A673 (cell line): ENCODE results near the gene MAP3K6. TPM values are rescaled to one million over a fixed set of nuclear protein-coding genes. Genes with fewer than 3 reads are reported as not detected.

Experiments
- BruUV-seq: library from RNA; stranded (reverse); fragments of 400-500 nt; replicated peaks from 2 replicates; lab custom pipeline; 2021; lab: Mats Ljungman, UMichigan
- CTCF ChIA-PET: fragments of 300-600 bp; sonication (Branson Sonifier 250); formaldehyde crosslinking; loops from one replicate; lab custom pipeline; 2022; ENCODE audit warnings: antibody characterized with exemption; lab: Charles Lee
- POLR2A ChIA-PET: fragments of 300-600 bp; sonication (Branson Sonifier 250); formaldehyde crosslinking; loops from one replicate; lab custom pipeline; 2022; ENCODE audit warnings: antibody characterized with exemption; ENCODE audit not compliant: low non-redundant PET; lab: Charles Lee
- DNase-seq: peaks from one replicate; pipeline ENCODE4 v3.0.0-alpha.2; 2015; ENCODE audit warnings: low spot score
- H3K27ac ChIP-seq: fragments of 200-600 bp; sonication (generic); 2 replicates; pipeline ENCODE4 v1.5.1; 2016; ENCODE audit warnings: mixed run types, low read depth, mild to moderate bottlenecking, mixed read lengths, antibody characterized with exemption, low read length; ENCODE audit not compliant: poor library complexity, severe bottlenecking
- H3K27me3 ChIP-seq: fragments of 200-600 bp; sonication (generic); replicated peaks from 2 replicates; pipeline ENCODE4 v1.6.1; 2017; ENCODE audit warnings: mixed run types, low read depth, mild to moderate bottlenecking, mixed read lengths, antibody characterized with exemption, low read length; ENCODE audit not compliant: insufficient read depth, poor library complexity
- H3K36me3 ChIP-seq: fragments of 200-600 bp; sonication (generic); 2 replicates; pipeline ENCODE4 v1.6.1; 2016; ENCODE audit warnings: mixed run types, mild to moderate bottlenecking, mixed read lengths, antibody characterized with exemption, low read length; ENCODE audit not compliant: insufficient read depth, poor library complexity, severe bottlenecking
- H3K4me1 ChIP-seq: fragments of 200-600 bp; sonication (generic); 2 replicates; pipeline ENCODE4 v1.6.1; 2017; ENCODE audit warnings: mixed run types, mild to moderate bottlenecking, mixed read lengths, antibody characterized with exemption, low read length; ENCODE audit not compliant: insufficient read depth, poor library complexity, severe bottlenecking
- H3K4me3 ChIP-seq: fragments of 200-600 bp; sonication (generic); 2 replicates; pipeline ENCODE4 v1.5.1; 2016; ENCODE audit warnings: low read depth, mixed run types, mild to moderate bottlenecking, mixed read lengths, low read length; ENCODE audit not compliant: poor library complexity, severe bottlenecking
- H3K9me3 ChIP-seq: fragments of 200-600 bp; sonication (generic); 2 replicates; pipeline ENCODE4 v1.6.1; 2016; ENCODE audit warnings: mixed run types, low read depth, mild to moderate bottlenecking, mixed read lengths, antibody characterized with exemption, low read length; ENCODE audit not compliant: poor library complexity, severe bottlenecking
- EZH2 ChIP-seq: fragments of 200-600 bp; sonication (generic); IDR thresholded peaks from 2 replicates; pipeline ENCODE4 v1.6.1; 2017; ENCODE audit warnings: borderline replicate concordance, low read depth, mild to moderate bottlenecking, mixed read lengths, antibody characterized with exemption, low read length; ENCODE audit not compliant: poor library complexity, severe bottlenecking
- intact Hi-C: fragments of 100-400 bp; cut with micrococcal nuclease; formaldehyde crosslinking; loops from one replicate; pipeline ENCODE4 v1.10.0; 2022; ENCODE audit not compliant: unreplicated experiment
- total RNA-seq: library from RNA; stranded (reverse); gene quantifications from 2 replicates; pipeline ENCODE4 v1.2.3, GENCODE V29; 2021
- TF ChIP-seq, protein P1 (sequence below): fragments of 300-800, 200-600 bp; sonication (generic); conservative IDR thresholded peaks from 2 replicates; pipeline ENCODE4 v1.5.1; 2017; ENCODE audit warnings: low read depth, mild to moderate bottlenecking, antibody characterized with exemption, low read length, moderate library complexity, mixed read lengths

The MAP3K6 gene
- total RNA-seq, 1 experiment from 2014 or later = 2.4 TPM

GRCh38 chr1:27397110-27397509 is 30.3 kb upstream of the MAP3K6 start:
- Histone ChIP-seq H3K4me3 (no peak overlapping the region), H3K27ac (no peak overlapping the region), H3K9me3 (no peaks in the 10 kb centered on the region), H3K4me1 (peaks cover 5% of the 10 kb centered on the region), H3K36me3 (no peaks in the 10 kb centered on the region), H3K27me3 (no peaks in the 10 kb centered on the region)
- CTCF ChIA-PET = interaction anchor here (0.7 to 1.6 kb wide), 2 partner anchors 32 to 96 kb away, joined by 3 to 4 read pairs; no protein-coding TSS in a partner anchor
- TF ChIP-seq, protein P1, sequence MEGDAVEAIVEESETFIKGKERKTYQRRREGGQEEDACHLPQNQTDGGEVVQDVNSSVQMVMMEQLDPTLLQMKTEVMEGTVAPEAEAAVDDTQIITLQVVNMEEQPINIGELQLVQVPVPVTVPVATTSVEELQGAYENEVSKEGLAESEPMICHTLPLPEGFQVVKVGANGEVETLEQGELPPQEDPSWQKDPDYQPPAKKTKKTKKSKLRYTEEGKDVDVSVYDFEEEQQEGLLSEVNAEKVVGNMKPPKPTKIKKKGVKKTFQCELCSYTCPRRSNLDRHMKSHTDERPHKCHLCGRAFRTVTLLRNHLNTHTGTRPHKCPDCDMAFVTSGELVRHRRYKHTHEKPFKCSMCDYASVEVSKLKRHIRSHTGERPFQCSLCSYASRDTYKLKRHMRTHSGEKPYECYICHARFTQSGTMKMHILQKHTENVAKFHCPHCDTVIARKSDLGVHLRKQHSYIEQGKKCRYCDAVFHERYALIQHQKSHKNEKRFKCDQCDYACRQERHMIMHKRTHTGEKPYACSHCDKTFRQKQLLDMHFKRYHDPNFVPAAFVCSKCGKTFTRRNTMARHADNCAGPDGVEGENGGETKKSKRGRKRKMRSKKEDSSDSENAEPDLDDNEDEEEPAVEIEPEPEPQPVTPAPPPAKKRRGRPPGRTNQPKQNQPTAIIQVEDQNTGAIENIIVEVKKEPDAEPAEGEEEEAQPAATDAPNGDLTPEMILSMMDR = no peak
- TF ChIP-seq EZH2 = no peak
- POLR2A ChIA-PET = interaction anchor here (0.6 kb wide), 1 partner anchor 60 kb away, joined by 3 read pairs; no protein-coding TSS in a partner anchor
- intact Hi-C loops = no loop called here
- no peak for DNase-seq
- BruUV-seq = no TSS peak

- no peaks in the 10 kb centered on the region for H3K9me3 ChIP-seq
- POLR2A ChIA-PET = no interaction called here
- CTCF ChIA-PET = interaction anchor here (0.6 to 1.8 kb wide), 11 partner anchors 17 to 1346 kb away, joined by 3 to 21 read pairs (median 6); no protein-coding TSS in a partner anchor
- no peak overlapping the region for H3K27ac ChIP-seq
- no peaks in the 10 kb centered on the region for H3K27me3 ChIP-seq
- peaks cover 12% of the 10 kb centered on the region for H3K4me1 ChIP-seq
- intact Hi-C loops = no loop called here
- no peak overlapping the region for H3K4me3 ChIP-seq
- peak; percentile 83 for DNase-seq
- H3K36me3 ChIP-seq = no peaks in the 10 kb centered on the region
- TF ChIP-seq, protein P1 = peak; percentile 95
- no peak for TF ChIP-seq EZH2
- no TSS peak for BruUV-seq
Measured at GRCh38 chr1:27395441-27396195, 28.9 kb upstream of the MAP3K6 start.

GRCh38 chr1:27394925-27395324 is 28.2 kb upstream of the MAP3K6 start:
- no peak overlapping the region for H3K4me3 ChIP-seq
- no peak for DNase-seq
- ChIA-PET CTCF (interaction anchor here (0.6 to 1.8 kb wide), 5 partner anchors 94 to 350 kb away, joined by 3 to 21 read pairs (median 4); no protein-coding TSS in a partner anchor), POLR2A (no interaction called here)
- peaks cover 12% of the 10 kb centered on the region for H3K4me1 ChIP-seq
- no peak overlapping the region for H3K27ac ChIP-seq
- no peaks in the 10 kb centered on the region for H3K36me3 ChIP-seq
- TF ChIP-seq, protein P1 = no peak
- no peak for TF ChIP-seq EZH2
- H3K9me3 ChIP-seq = no peaks in the 10 kb centered on the region
- intact Hi-C loops = loop anchor here (5.0 kb wide), 2 partner anchors 267 to 353 kb away; no protein-coding TSS in a partner anchor
- TSS peak; percentile 78 for BruUV-seq
- H3K27me3 ChIP-seq = no peaks in the 10 kb centered on the region
